Stomach (tissue), 4 donors: ENCODE data around the gene RAB33A.

Experiments
- CTCF ChIP-seq, 7 experiments: fragments of 450-650 bp in 4 of 7; fragments of 200-600 bp in 3 of 7; sonication (generic) in 3 of 7; IDR thresholded peaks; one replicate each; pipeline ENCODE4 v1.5.1; 2016 to 2019; ENCODE audit warnings: antibody characterized with exemption in 7 of 7, control low read depth in 2 of 7, mild to moderate bottlenecking in 1 of 7
- EP300 ChIP-seq: sonication (generic); formaldehyde crosslinking; IDR thresholded peaks from one replicate; pipeline ENCODE4 v1.6.1; 2017; ENCODE audit warnings: antibody characterized with exemption

GRCh38 chrX:130144509-130144908, 27.3 kb upstream of the RAB33A start:
- TF ChIP-seq CTCF (IDR thresholded peaks at IDR 0.05) (no peak), EP300 (no peak)
